ENCODE data around the gene PBXIP1.
"Not testable (repeated sequence)": the region's sequence is repeated elsewhere in the genome, so short reads cannot be mapped to it uniquely, and the experiment has no call there.

Gene PBXIP1

GRCh38 chr1:154986736-154987135, 30.8 kb upstream of the PBXIP1 start:
- not testable (repeated sequence) for H3K27ac Mint-ChIP-seq, H3K9me3 Mint-ChIP-seq

GRCh38 chr1:154983776-154984466, 28.0 kb upstream of the PBXIP1 start:
- H3K4me1 Mint-ChIP-seq (ENCODE audit: low read depth): peaks cover 14% of the 10 kb centered on the region
- H3K9me3 Mint-ChIP-seq: no peaks in the 10 kb centered on the region
- H3K27ac Mint-ChIP-seq: no peak overlapping the region
- no peaks in the 10 kb centered on the region for H3K27me3 Mint-ChIP-seq
- no peak overlapping the region for H3K4me3 Mint-ChIP-seq
- peaks cover 30% of the 10 kb centered on the region for H3K36me3 Mint-ChIP-seq (ENCODE audit: low read depth)

More at GRCh38 chr1:154986736-154987135, 30.8 kb upstream of the PBXIP1 start:
- H3K4me1 Mint-ChIP-seq (ENCODE audit: low read depth): peaks cover 14% of the 10 kb centered on the region
- peaks cover 35% of the 10 kb centered on the region for H3K36me3 Mint-ChIP-seq (ENCODE audit: low read depth)
- not testable (repeated sequence) for H3K4me3 Mint-ChIP-seq, H3K27me3 Mint-ChIP-seq

- H3K4me1 Mint-ChIP-seq (ENCODE audit: low read depth): peaks cover 14% of the 10 kb centered on the region
- no peak within 1 kb of the TSS for H3K4me3 Mint-ChIP-seq
- no peaks in the 10 kb centered on the region for H3K27me3 Mint-ChIP-seq
- H3K9me3 Mint-ChIP-seq: no peaks in the 10 kb centered on the region
- peaks cover 29% of the 10 kb centered on the region for H3K36me3 Mint-ChIP-seq (ENCODE audit: low read depth)
- H3K27ac Mint-ChIP-seq: no peak within 1 kb of the TSS
Measured at GRCh38 chr1:154982897-154983648, 27.2 kb upstream of the PBXIP1 start, which contains the start of gene FLAD1. Gene FLAD1 (plus strand): TSS chr1:154983344. CDS start chr1:154983695, 351 bp downstream.

DNA sequence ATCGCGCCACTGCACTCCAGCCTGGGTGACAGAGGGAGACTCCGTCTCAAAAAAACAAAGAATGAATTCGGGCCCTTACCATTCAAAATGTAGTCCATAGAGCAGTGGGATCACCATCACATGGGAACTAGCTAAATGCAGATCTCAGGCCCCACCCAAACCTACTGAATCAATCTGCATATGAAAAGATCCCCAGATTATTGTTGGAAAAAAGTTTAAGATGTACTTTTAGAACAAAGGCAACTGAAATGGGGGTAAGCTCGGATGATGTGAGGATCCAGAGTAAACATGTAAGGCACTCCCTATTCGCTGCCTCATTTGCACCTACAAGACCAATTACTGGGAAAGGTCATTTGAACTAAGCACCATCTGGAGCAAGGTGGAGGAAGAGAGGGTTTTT, 26.4 kb upstream of the PBXIP1 start:
- H3K27ac Mint-ChIP-seq: no peak overlapping the region
- H3K36me3 Mint-ChIP-seq (ENCODE audit: low read depth): peaks cover 30% of the 10 kb centered on the region
- H3K4me1 Mint-ChIP-seq (ENCODE audit: low read depth): peaks cover 20% of the 10 kb centered on the region
- no peak overlapping the region for H3K4me3 Mint-ChIP-seq
- no peaks in the 10 kb centered on the region for H3K27me3 Mint-ChIP-seq
- no peaks in the 10 kb centered on the region for H3K9me3 Mint-ChIP-seq

GRCh38 chr1:154978360-154978759, 22.5 kb upstream of the PBXIP1 start:
- Mint-ChIP-seq H3K27ac (peak overlapping the region; percentile 24), H3K36me3 (ENCODE audit: low read depth) (peaks cover 26% of the 10 kb centered on the region), H3K9me3 (no peaks in the 10 kb centered on the region), H3K27me3 (no peaks in the 10 kb centered on the region), H3K4me3 (no peak overlapping the region), H3K4me1 (ENCODE audit: low read depth) (peaks cover 7% of the 10 kb centered on the region)

GRCh38 chr1:154977762-154978161, 21.9 kb upstream of the PBXIP1 start:
- Mint-ChIP-seq H3K36me3 (ENCODE audit: low read depth) (peaks cover 26% of the 10 kb centered on the region), H3K4me1 (ENCODE audit: low read depth) (peaks cover 11% of the 10 kb centered on the region)
- not testable (repeated sequence) for H3K4me3 Mint-ChIP-seq, H3K27ac Mint-ChIP-seq, H3K27me3 Mint-ChIP-seq, H3K9me3 Mint-ChIP-seq

- H3K36me3 Mint-ChIP-seq (ENCODE audit: low read depth): peaks cover 29% of the 10 kb centered on the region
- H3K27me3 Mint-ChIP-seq: no peaks in the 10 kb centered on the region
- H3K27ac Mint-ChIP-seq: no peak overlapping the region
- H3K4me1 Mint-ChIP-seq (ENCODE audit: low read depth): peaks cover 32% of the 10 kb centered on the region
- no peaks in the 10 kb centered on the region for H3K9me3 Mint-ChIP-seq
- H3K4me3 Mint-ChIP-seq: no peak overlapping the region
Measured at GRCh38 chr1:154975409-154976059, 19.6 kb upstream of the PBXIP1 start.

- Mint-ChIP-seq H3K4me1 (ENCODE audit: low read depth) (peaks cover 32% of the 10 kb centered on the region), H3K36me3 (ENCODE audit: low read depth) (peaks cover 29% of the 10 kb centered on the region)
Measured at GRCh38 chr1:154974808-154975408, 19.0 kb upstream of the PBXIP1 start.

GRCh38 chr1:154974102-154974807, 18.4 kb upstream of the PBXIP1 start, which contains the start of gene CKS1B:
Gene CKS1B (plus strand): TSS chr1:154974681. CDS start chr1:154974746, 65 bp downstream.
- Mint-ChIP-seq H3K9me3 (no peaks in the 10 kb centered on the region), H3K36me3 (ENCODE audit: low read depth) (peaks cover 28% of the 10 kb centered on the region), H3K4me1 (ENCODE audit: low read depth) (peaks cover 37% of the 10 kb centered on the region), H3K4me3 (no peak within 1 kb of the TSS), H3K27me3 (no peaks in the 10 kb centered on the region), H3K27ac (no peak within 1 kb of the TSS)

More at GRCh38 chr1:154974808-154975408, 19.0 kb upstream of the PBXIP1 start:
- Mint-ChIP-seq H3K27me3 (no peaks in the 10 kb centered on the region), H3K9me3 (no peaks in the 10 kb centered on the region), H3K4me3 (no peak overlapping the region), H3K27ac (no peak overlapping the region)

DNA sequence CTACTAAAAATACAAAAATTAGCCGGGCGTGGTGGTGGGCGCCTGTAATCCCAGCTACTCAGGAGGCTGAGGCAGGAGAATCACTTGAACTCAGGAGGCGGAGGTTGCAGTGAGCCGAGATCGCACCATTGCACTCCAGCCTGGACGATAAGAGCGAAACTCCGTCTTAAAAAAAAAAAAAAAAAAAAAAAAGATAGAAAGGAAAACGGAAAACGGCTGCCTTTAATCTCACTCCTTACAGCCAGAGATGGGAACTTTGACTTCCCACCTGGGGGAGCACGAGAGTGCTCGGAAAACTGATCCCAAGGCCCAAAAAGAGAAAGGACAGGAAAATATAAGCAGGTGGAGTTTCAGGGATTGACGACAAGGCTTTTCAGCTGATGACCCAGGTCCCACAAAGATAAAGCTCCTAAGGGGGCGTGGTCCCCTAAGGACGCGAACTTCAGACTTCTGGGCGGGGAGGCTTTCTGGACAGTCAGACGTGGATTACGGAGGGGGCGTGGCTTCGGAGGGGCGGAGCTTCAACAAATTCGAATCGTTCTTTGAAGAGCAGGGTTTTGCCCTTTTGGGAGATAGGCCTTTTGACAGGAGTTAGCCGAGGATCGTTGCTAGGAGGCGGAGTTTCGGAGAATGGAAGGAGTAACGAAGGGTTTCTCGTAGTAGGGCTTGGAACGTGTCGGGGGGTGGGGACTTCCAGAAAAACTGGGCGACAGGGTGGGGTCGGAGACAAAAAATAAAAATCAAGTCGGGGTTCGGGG, 17.6 kb upstream of the PBXIP1 start:
- Mint-ChIP-seq H3K36me3 (ENCODE audit: low read depth) (peaks cover 22% of the 10 kb centered on the region), H3K27ac (peak overlapping the region; percentile 59), H3K9me3 (no peaks in the 10 kb centered on the region), H3K4me3 (no peak overlapping the region), H3K27me3 (no peaks in the 10 kb centered on the region), H3K4me1 (ENCODE audit: low read depth) (peaks cover 37% of the 10 kb centered on the region)

GRCh38 chr1:154972517-154973343, 16.8 kb upstream of the PBXIP1 start:
- Mint-ChIP-seq H3K27ac (peak overlapping the region; percentile 59), H3K4me1 (ENCODE audit: low read depth) (peaks cover 35% of the 10 kb centered on the region), H3K36me3 (ENCODE audit: low read depth) (peaks cover 20% of the 10 kb centered on the region), H3K9me3 (no peaks in the 10 kb centered on the region), H3K27me3 (no peaks in the 10 kb centered on the region), H3K4me3 (no peak overlapping the region)

DNA sequence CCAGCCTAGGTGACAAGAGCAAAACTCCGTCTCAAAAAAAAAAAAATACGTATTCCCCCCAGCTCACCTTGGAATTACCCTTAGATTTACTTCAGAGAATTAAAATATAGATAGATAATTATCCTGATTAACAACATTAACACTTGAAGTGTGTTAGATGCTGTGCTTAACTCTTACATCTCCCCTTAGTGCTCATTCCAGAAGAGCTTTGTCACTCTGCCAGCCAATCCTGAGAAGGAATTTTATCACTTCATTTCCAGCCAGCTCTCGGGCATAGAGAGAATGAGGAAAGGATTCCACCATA, 16.3 kb upstream of the PBXIP1 start:
- Mint-ChIP-seq H3K27me3 (no peaks in the 10 kb centered on the region), H3K4me1 (ENCODE audit: low read depth) (peaks cover 31% of the 10 kb centered on the region), H3K36me3 (ENCODE audit: low read depth) (peaks cover 18% of the 10 kb centered on the region), H3K27ac (peak overlapping the region; percentile 59), H3K9me3 (no peaks in the 10 kb centered on the region), H3K4me3 (no peak overlapping the region)

GRCh38 chr1:154971341-154971998, 15.6 kb upstream of the PBXIP1 start:
- peak overlapping the region; percentile 90 for H3K27ac Mint-ChIP-seq
- H3K36me3 Mint-ChIP-seq (ENCODE audit: low read depth): peaks cover 18% of the 10 kb centered on the region
- H3K4me3 Mint-ChIP-seq: peak overlapping the region; percentile 33
- no peaks in the 10 kb centered on the region for H3K9me3 Mint-ChIP-seq
- H3K4me1 Mint-ChIP-seq (ENCODE audit: low read depth): peaks cover 31% of the 10 kb centered on the region
- H3K27me3 Mint-ChIP-seq: no peaks in the 10 kb centered on the region
